HCT116 (cell line): ENCODE data around the gene PKP2.

Experiments used
- EGR1 ChIP-seq: IDR thresholded peaks from 2 replicates; pipeline ENCODE4 v1.6.1; 2012; ENCODE audit warnings: low read depth
- ELF1 ChIP-seq: IDR thresholded peaks from 2 replicates; pipeline ENCODE4 v1.6.1; 2012; ENCODE audit warnings: low read depth, borderline replicate concordance
- EZH2 ChIP-seq: fragments of 200-600 bp; sonication (generic); IDR thresholded peaks from 2 replicates; pipeline ENCODE4 v1.6.1; 2017; ENCODE audit warnings: antibody characterized with exemption, mixed run types
- EZH2phosphoT487 ChIP-seq: fragments of 200-600 bp; IDR thresholded peaks from 2 replicates; pipeline ENCODE4 v1.6.1; 2018; ENCODE audit warnings: antibody characterized with exemption, borderline replicate concordance
- POLR2A ChIP-seq: IDR thresholded peaks from 2 replicates; pipeline ENCODE4 v1.7.0; 2011; ENCODE audit warnings: borderline replicate concordance; ENCODE audit not compliant: insufficient read depth, insufficient read length; ENCODE audit errors: extremely low read depth
- SIN3A ChIP-seq: IDR thresholded peaks from 2 replicates; pipeline ENCODE4 v1.6.1; 2012; ENCODE audit warnings: low read depth
- TCF7L2 ChIP-seq: IDR thresholded peaks from 2 replicates; pipeline ENCODE4 v1.7.0; 2011; ENCODE audit warnings: borderline replicate concordance, inconsistent platforms; ENCODE audit not compliant: insufficient read depth, insufficient read length; ENCODE audit errors: extremely low read depth
- ZNF274 ChIP-seq: fragments of 200-500 bp; sonication (Bioruptor generic); IDR thresholded peaks from 2 replicates; pipeline ENCODE4 v1.6.1; 2014; ENCODE audit warnings: mild to moderate bottlenecking, low read depth, low read length, inconsistent platforms
- TF ChIP-seq, protein P1 (sequence below), 3 experiments: fragments of 200-600 bp in 1 of 3; sonication (generic) in 1 of 3; IDR thresholded peaks in 2 of 3; conservative IDR thresholded peaks in 1 of 3; 2 replicates each; pipeline ENCODE4 v1.5.1; 2012 to 2017; ENCODE audit warnings: low read depth in 2 of 3, low read length in 2 of 3, antibody characterized with exemption in 1 of 3, borderline replicate concordance in 1 of 3, control low read depth in 1 of 3, mild to moderate bottlenecking in 1 of 3, mixed read lengths in 1 of 3, mixed run types in 1 of 3, moderate library complexity in 1 of 3; ENCODE audit not compliant: insufficient read depth in 1 of 3
- TF ChIP-seq, protein P2 (sequence below): IDR thresholded peaks from 2 replicates; pipeline ENCODE4 v1.6.1; 2012
- TF ChIP-seq, protein P3 (sequence below): IDR thresholded peaks from 2 replicates; pipeline ENCODE4 v1.6.1; 2011; ENCODE audit warnings: mild to moderate bottlenecking, low read length, moderate library complexity; ENCODE audit not compliant: insufficient replicate concordance; ENCODE audit errors: extremely low read depth

DNA sequence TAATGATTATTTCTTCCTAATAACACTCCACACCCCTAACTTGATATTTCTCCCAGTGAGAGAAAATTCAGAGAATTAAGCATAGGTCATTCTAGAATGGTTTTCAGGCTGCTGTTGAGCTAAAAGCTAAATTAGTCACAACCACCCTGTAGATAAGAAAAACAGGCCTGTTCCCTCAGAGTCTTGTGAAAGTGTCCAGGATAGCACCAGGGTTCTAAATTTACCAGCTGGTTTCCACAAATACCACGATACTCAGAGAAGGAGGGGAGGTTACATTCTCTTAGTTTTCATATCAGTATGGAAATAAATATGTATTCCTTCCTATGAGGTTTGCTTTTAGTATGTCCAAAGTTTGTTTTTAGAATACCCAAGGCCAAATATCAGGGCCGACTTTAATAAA lies 74.9 kb downstream of the PKP2 start:
- TF ChIP-seq EZH2phosphoT487, result no peak
- TF ChIP-seq, protein P1, sequence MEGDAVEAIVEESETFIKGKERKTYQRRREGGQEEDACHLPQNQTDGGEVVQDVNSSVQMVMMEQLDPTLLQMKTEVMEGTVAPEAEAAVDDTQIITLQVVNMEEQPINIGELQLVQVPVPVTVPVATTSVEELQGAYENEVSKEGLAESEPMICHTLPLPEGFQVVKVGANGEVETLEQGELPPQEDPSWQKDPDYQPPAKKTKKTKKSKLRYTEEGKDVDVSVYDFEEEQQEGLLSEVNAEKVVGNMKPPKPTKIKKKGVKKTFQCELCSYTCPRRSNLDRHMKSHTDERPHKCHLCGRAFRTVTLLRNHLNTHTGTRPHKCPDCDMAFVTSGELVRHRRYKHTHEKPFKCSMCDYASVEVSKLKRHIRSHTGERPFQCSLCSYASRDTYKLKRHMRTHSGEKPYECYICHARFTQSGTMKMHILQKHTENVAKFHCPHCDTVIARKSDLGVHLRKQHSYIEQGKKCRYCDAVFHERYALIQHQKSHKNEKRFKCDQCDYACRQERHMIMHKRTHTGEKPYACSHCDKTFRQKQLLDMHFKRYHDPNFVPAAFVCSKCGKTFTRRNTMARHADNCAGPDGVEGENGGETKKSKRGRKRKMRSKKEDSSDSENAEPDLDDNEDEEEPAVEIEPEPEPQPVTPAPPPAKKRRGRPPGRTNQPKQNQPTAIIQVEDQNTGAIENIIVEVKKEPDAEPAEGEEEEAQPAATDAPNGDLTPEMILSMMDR (IDR thresholded peaks at IDR 0.05 in 2 of 3, conservative IDR thresholded peaks at IDR 0.05 in 1 of 3; ENCODE audit: borderline replicate concordance in 1 of 3, insufficient read depth in 1 of 3, low read depth in 2 of 3, low read length in 2 of 3), result no peak
- TF ChIP-seq, protein P2, sequence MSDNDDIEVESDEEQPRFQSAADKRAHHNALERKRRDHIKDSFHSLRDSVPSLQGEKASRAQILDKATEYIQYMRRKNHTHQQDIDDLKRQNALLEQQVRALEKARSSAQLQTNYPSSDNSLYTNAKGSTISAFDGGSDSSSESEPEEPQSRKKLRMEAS, result no peak
- TF ChIP-seq, protein P3, sequence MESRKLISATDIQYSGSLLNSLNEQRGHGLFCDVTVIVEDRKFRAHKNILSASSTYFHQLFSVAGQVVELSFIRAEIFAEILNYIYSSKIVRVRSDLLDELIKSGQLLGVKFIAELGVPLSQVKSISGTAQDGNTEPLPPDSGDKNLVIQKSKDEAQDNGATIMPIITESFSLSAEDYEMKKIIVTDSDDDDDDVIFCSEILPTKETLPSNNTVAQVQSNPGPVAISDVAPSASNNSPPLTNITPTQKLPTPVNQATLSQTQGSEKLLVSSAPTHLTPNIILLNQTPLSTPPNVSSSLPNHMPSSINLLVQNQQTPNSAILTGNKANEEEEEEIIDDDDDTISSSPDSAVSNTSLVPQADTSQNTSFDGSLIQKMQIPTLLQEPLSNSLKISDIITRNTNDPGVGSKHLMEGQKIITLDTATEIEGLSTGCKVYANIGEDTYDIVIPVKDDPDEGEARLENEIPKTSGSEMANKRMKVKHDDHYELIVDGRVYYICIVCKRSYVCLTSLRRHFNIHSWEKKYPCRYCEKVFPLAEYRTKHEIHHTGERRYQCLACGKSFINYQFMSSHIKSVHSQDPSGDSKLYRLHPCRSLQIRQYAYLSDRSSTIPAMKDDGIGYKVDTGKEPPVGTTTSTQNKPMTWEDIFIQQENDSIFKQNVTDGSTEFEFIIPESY, result no peak
- no peak for TF ChIP-seq TCF7L2
- TF ChIP-seq EZH2, result no peak
- no peak for TF ChIP-seq ELF1
- TF ChIP-seq EGR1, result no peak
- TF ChIP-seq POLR2A, result no peak
- no peak for TF ChIP-seq ZNF274
- no peak for TF ChIP-seq SIN3A
